H1 (cell line): Measurements from ENCODE around the gene TTPAL. TPM values are rescaled to one million over a fixed set of nuclear protein-coding genes. Genes with fewer than 3 reads are reported as not detected.

ENCODE experiments used
- CTCF ChIA-PET: fragments of 300-600 bp; sonication (Branson Sonifier 250); formaldehyde crosslinking; loops from one replicate; lab custom pipeline; 2021; ENCODE audit not compliant: partially characterized antibody; lab: Charles Lee
- POLR2A ChIA-PET: fragments of 300-600 bp; sonication (Branson Sonifier 250); formaldehyde crosslinking; loops from one replicate; lab custom pipeline; 2021; ENCODE audit warnings: inconsistent platforms; ENCODE audit not compliant: partially characterized antibody; lab: Charles Lee
- DNase-seq, 2 experiments: peaks; one replicate each; pipeline versions ENCODE4 v3.0.0 to v3.0.0-alpha.2; 2010 to 2022; ENCODE audit warnings: low spot score in 2 of 2, low read depth in 1 of 2, mixed read lengths in 1 of 2
- FAIRE-seq: peaks from 2 replicates; lab custom pipeline; 2011; peaks lifted over from hg19 to GRCh38; lab: Jason Lieb, UNC
- H2AFZ ChIP-seq: 2 replicates; pipeline ENCODE4 v1.8.1; 2012; ENCODE audit warnings: low read length, inconsistent platforms
- H2AK5ac ChIP-seq: 2 replicates; pipeline ENCODE4 v1.6.1; 2013; ENCODE audit warnings: low read depth, low read length
- H2BK120ac ChIP-seq: replicated peaks from 2 replicates; pipeline ENCODE3; 2013; ENCODE audit warnings: low read depth, low read length, inconsistent platforms
- H2BK12ac ChIP-seq: 2 replicates; pipeline ENCODE4 v1.6.1; 2013; ENCODE audit warnings: low read depth, low read length
- H2BK15ac ChIP-seq: 2 replicates; pipeline ENCODE4 v1.6.1; 2013; ENCODE audit warnings: low read length
- H2BK20ac ChIP-seq: 2 replicates; pipeline ENCODE4 v1.6.1; 2013; ENCODE audit warnings: low read length
- H2BK5ac ChIP-seq: 2 replicates; pipeline ENCODE4 v1.6.1; 2013; ENCODE audit warnings: low read depth, low read length
- H3K14ac ChIP-seq: 2 replicates; pipeline ENCODE4 v1.6.1; 2013; ENCODE audit warnings: inconsistent platforms; ENCODE audit not compliant: insufficient read length
- H3K18ac ChIP-seq: 2 replicates; pipeline ENCODE4 v1.6.1; 2013; ENCODE audit warnings: low read length; ENCODE audit errors: extremely low read depth
- H3K23ac ChIP-seq: 2 replicates; pipeline ENCODE4 v1.6.1; 2013; ENCODE audit warnings: inconsistent platforms; ENCODE audit not compliant: insufficient read length
- H3K23me2 ChIP-seq: 2 replicates; pipeline ENCODE4 v1.6.1; 2013; ENCODE audit warnings: low read depth, low read length
- H3K27ac ChIP-seq: 2 replicates; pipeline ENCODE4 v1.6.1; 2011; ENCODE audit warnings: low read depth, low read length, inconsistent platforms
- H3K27me3 ChIP-seq, 4 experiments: replicated peaks in 1 of 4; 1 replicate in 1 of 4; 2 replicates in 3 of 4; pipeline versions ENCODE4 v1.6.1 to v1.8.1; 2011 to 2013; ENCODE audit warnings: low read length in 3 of 4, mild to moderate bottlenecking in 3 of 4, inconsistent platforms in 2 of 4, mixed read lengths in 2 of 4, moderate library complexity in 1 of 4; ENCODE audit not compliant: control insufficient read depth in 3 of 4, insufficient read depth in 3 of 4; ENCODE audit errors: extremely low read depth in 1 of 4
- H3K36me3 ChIP-seq, 4 experiments: 2 replicates each; pipeline versions ENCODE4 v1.6.1 to v1.8.1; 2011 to 2013; ENCODE audit warnings: mild to moderate bottlenecking in 4 of 4, low read length in 3 of 4, moderate library complexity in 2 of 4, control low read depth in 1 of 4, inconsistent platforms in 1 of 4; ENCODE audit not compliant: insufficient read depth in 4 of 4, control insufficient read depth in 2 of 4
- H3K4ac ChIP-seq: replicated peaks from 2 replicates; pipeline ENCODE3; 2013; ENCODE audit warnings: low read length, low read depth, mixed read lengths, inconsistent platforms; ENCODE audit not compliant: insufficient read length
- H3K4me1 ChIP-seq, 4 experiments: replicated peaks in 1 of 4; 1 replicate in 1 of 4; 2 replicates in 3 of 4; pipeline versions ENCODE4 v1.6.1 to v1.8.1; 2011 to 2013; ENCODE audit warnings: low read length in 3 of 4, inconsistent platforms in 2 of 4, mixed read lengths in 1 of 4; ENCODE audit not compliant: insufficient read depth in 4 of 4, control insufficient read depth in 3 of 4
- H3K4me2 ChIP-seq, 2 experiments: 2 replicates each; pipeline versions ENCODE4 v1.6.1 to v1.8.1; 2011 to 2013; ENCODE audit warnings: low read depth in 2 of 2, low read length in 2 of 2, control low read depth in 1 of 2, inconsistent platforms in 1 of 2, mild to moderate bottlenecking in 1 of 2; ENCODE audit not compliant: insufficient read depth in 1 of 2
- H3K4me3 ChIP-seq, 4 experiments: fragments of 200-600, 300-600 bp in 1 of 4; sonication (generic), shearing (Covaris generic), sonication (Bioruptor Twin) in 1 of 4; 2 replicates each; pipeline versions ENCODE4 v1.5.1 to v1.8.1; 2011 to 2016; ENCODE audit warnings: low read length in 4 of 4, low read depth in 3 of 4, control low read depth in 2 of 4, inconsistent platforms in 2 of 4, mild to moderate bottlenecking in 2 of 4, mixed read lengths in 1 of 4, moderate library complexity in 1 of 4; ENCODE audit not compliant: insufficient read depth in 2 of 4; ENCODE audit errors: extremely low read depth in 1 of 4
- H3K56ac ChIP-seq: replicated peaks from 2 replicates; pipeline ENCODE3; 2013; ENCODE audit warnings: low read depth, mild to moderate bottlenecking, mixed read lengths, low read length, inconsistent platforms; ENCODE audit not compliant: insufficient read length
- H3K79me1 ChIP-seq: 2 replicates; pipeline ENCODE4 v1.6.1; 2013; ENCODE audit warnings: low read depth, low read length, control low read depth
- H3K79me2 ChIP-seq, 2 experiments: 2 replicates each; pipeline versions ENCODE4 v1.6.1 to v1.8.1; 2012 to 2013; ENCODE audit warnings: low read length in 2 of 2, mild to moderate bottlenecking in 2 of 2, inconsistent platforms in 1 of 2; ENCODE audit not compliant: insufficient read depth in 2 of 2, control insufficient read depth in 1 of 2
- H3K9ac ChIP-seq, 4 experiments: replicated peaks in 1 of 4; 1 replicate in 1 of 4; 2 replicates in 3 of 4; pipeline versions ENCODE4 v1.6.1 to v1.8.1; 2011 to 2013; ENCODE audit warnings: low read depth in 3 of 4, low read length in 3 of 4, control low read depth in 2 of 4, mild to moderate bottlenecking in 2 of 4, moderate library complexity in 2 of 4, inconsistent platforms in 1 of 4; ENCODE audit errors: extremely low read depth in 1 of 4
- H3K9me3 ChIP-seq, 2 experiments: 2 replicates each; pipeline versions ENCODE4 v1.6.1 to v1.8.1; 2012 to 2013; ENCODE audit warnings: mild to moderate bottlenecking in 2 of 2, moderate library complexity in 2 of 2, control low read depth in 1 of 2, inconsistent platforms in 1 of 2, low read depth in 1 of 2, low read length in 1 of 2, mixed read lengths in 1 of 2; ENCODE audit not compliant: insufficient read depth in 2 of 2
- H4K20me1 ChIP-seq, 2 experiments: replicated peaks in 1 of 2; 2 replicates each; pipeline versions ENCODE3 to v1.8.1; 2011 to 2013; ENCODE audit warnings: inconsistent platforms in 2 of 2, low read length in 2 of 2, mild to moderate bottlenecking in 1 of 2; ENCODE audit not compliant: insufficient read depth in 2 of 2, control insufficient read depth in 1 of 2
- H4K5ac ChIP-seq: 2 replicates; pipeline ENCODE4 v1.6.1; 2013; ENCODE audit warnings: low read length, low read depth, mixed read lengths, inconsistent platforms; ENCODE audit not compliant: insufficient read length
- H4K8ac ChIP-seq: 2 replicates; pipeline ENCODE4 v1.8.0; 2013; ENCODE audit warnings: mild to moderate bottlenecking, moderate library complexity, low read length, inconsistent platforms; ENCODE audit not compliant: insufficient read depth; ENCODE audit errors: extremely low read depth
- H4K91ac ChIP-seq: replicated peaks from 2 replicates; pipeline ENCODE3; 2013; ENCODE audit warnings: low read length, mixed read lengths, inconsistent platforms; ENCODE audit not compliant: insufficient read length
- HDAC6 ChIP-seq: IDR thresholded peaks from one replicate; pipeline ENCODE4 v1.7.1; 2012; ENCODE audit warnings: low read depth, mild to moderate bottlenecking, inconsistent platforms, low read length, moderate library complexity
- NRF1 ChIP-seq: IDR thresholded peaks from 2 replicates; pipeline ENCODE4 v1.6.1; 2011; ENCODE audit warnings: mild to moderate bottlenecking, low read depth, low read length, improper control_type of control experiment
- SIRT6 ChIP-seq: IDR thresholded peaks from one replicate; pipeline ENCODE4 v1.7.1; 2012; ENCODE audit warnings: low read length, inconsistent platforms
- WGBS, 2 experiments: shearing (Covaris generic) in 1 of 2; methylation state at CpG; one replicate each; pipeline versions ENCODE4 v1.1.6 to v1.1.7; 2013 to 2015; ENCODE audit warnings: low lambda C conversion rate in 2 of 2, mixed read lengths in 2 of 2, inconsistent platforms in 1 of 2, low coverage in 1 of 2, missing lambda C conversion rate in 1 of 2; ENCODE audit not compliant: insufficient replicate concordance in 2 of 2, insufficient coverage in 1 of 2, insufficient read length in 1 of 2; ENCODE audit errors: extremely low coverage in 1 of 2, missing lambda C conversion rate in 1 of 2; 5-methylcytosine and 5-hydroxymethylcytosine counted together
- polyA plus RNA-seq, 7 experiments: library from polyadenylated mRNA; depleted of rRNA in 3 of 7; stranded (reverse) in 5 of 7; unstranded in 2 of 7; fragments of >200 nt in 5 of 7; fragments of 200-250 nt in 2 of 7; gene quantifications; 1 replicate in 5 of 7; 2 replicates in 1 of 7; 4 replicates in 1 of 7; pipeline versions ENCODE4 v1.2.1 to v1.2.3, GENCODE V29; 2011 to 2013; ENCODE audit warnings: missing spikeins in 2 of 7, mixed read lengths in 2 of 7
- total RNA-seq: library from RNA; stranded (reverse); fragmentation: NEBNext Ultra II Directional; extraction: Animal tissue kit (Norgen Biotek cat#: 25700); gene quantifications from 2 replicates; pipeline ENCODE4 v1.2.1, GENCODE V29; 2021

TTPAL gene
- total and polyA plus RNA-seq, 2 of the 8 experiments (the other 6 are each of a cell fraction or from before 2014, with no cell fraction given): 2.8 to 14.0 TPM

- no peaks in the 10 kb centered on the region; a peak in 1 of 4 replicates for H3K9me3 ChIP-seq
- H4K91ac ChIP-seq: no peak overlapping the region
- no peaks in the 10 kb centered on the region; the same call in 1 of the 2 replicates for H3K79me1 ChIP-seq
- no peaks in the 10 kb centered on the region for H3K36me3 ChIP-seq
- no peak for DNase-seq
- no peak overlapping the region for H3K14ac ChIP-seq
- FAIRE-seq: no peak
- H3K56ac ChIP-seq: no peak overlapping the region
- no peak overlapping the region for H3K23ac ChIP-seq
- H2BK120ac ChIP-seq: no peak overlapping the region
- no peak overlapping the region for H4K5ac ChIP-seq
- no peak overlapping the region for H3K4ac ChIP-seq
- no peak overlapping the region for H4K8ac ChIP-seq
- no peaks in the 10 kb centered on the region for H3K79me2 ChIP-seq
- no peak overlapping the region for H2BK20ac ChIP-seq
- H3K4me2 ChIP-seq: no peak overlapping the region
- H2AK5ac ChIP-seq: 0 out of 2 replicates have a peak overlapping the region, but pooled peaks have one; percentile 13
- peaks cover 6% of the 10 kb centered on the region; the same call in 1 of the 2 replicates for H3K23me2 ChIP-seq
- CTCF ChIA-PET: interaction anchor here (1.0 kb wide), 1 partner anchor 10 kb away, joined by 3 read pairs; no protein-coding TSS in a partner anchor
- no peak overlapping the region for H3K4me3 ChIP-seq
- no peaks in the 10 kb centered on the region for H3K27me3 ChIP-seq
- H3K4me1 ChIP-seq: peaks cover 0 to 10% (median 4%) of the 10 kb centered on the region in 4 experiments; a peak in 3 of 7 replicates
- H4K20me1 ChIP-seq: no peaks in the 10 kb centered on the region
- no peak overlapping the region for H2BK5ac ChIP-seq
- H2BK12ac ChIP-seq: peak overlapping the region; percentile 17; the same call in 1 of the 2 replicates
- 0 out of 2 replicates have a peak overlapping the region, but pooled peaks have one; percentile 61 for H2BK15ac ChIP-seq
- no peak overlapping the region for H3K9ac ChIP-seq
- POLR2A ChIA-PET: no interaction called here
- no peak overlapping the region for H2AFZ ChIP-seq
- no peak overlapping the region for H3K18ac ChIP-seq
- H3K27ac ChIP-seq: no peak overlapping the region
- 79% methylated on average over 6 of the region's 6 CpGs; no CpG with 5 or more reads in 1 of the 2 experiments for WGBS, 2 experiments
- no peak for TF ChIP-seq HDAC6
- TF ChIP-seq SIRT6: no peak
- TF ChIP-seq NRF1: no peak
These were observed 52.6 kb downstream of the TTPAL start for GRCh38 chr20:44528309-44528708.
